GM12892 (cell line): ENCODE data around the gene TSPEAR.

ENCODE experiments used
- POLR2A ChIP-seq: IDR thresholded peaks from 2 replicates; pipeline ENCODE4 v1.6.1; 2011; ENCODE audit warnings: low read depth, low read length, control low read depth
- POLR2AphosphoS5 ChIP-seq: IDR thresholded peaks from 2 replicates; pipeline ENCODE4 v1.6.1; 2011; ENCODE audit warnings: low read depth, low read length, control low read depth
- TAF1 ChIP-seq: IDR thresholded peaks from 2 replicates; pipeline ENCODE4 v1.6.1; 2011; ENCODE audit warnings: low read depth, mild to moderate bottlenecking, control low read depth, low read length, borderline replicate concordance

DNA sequence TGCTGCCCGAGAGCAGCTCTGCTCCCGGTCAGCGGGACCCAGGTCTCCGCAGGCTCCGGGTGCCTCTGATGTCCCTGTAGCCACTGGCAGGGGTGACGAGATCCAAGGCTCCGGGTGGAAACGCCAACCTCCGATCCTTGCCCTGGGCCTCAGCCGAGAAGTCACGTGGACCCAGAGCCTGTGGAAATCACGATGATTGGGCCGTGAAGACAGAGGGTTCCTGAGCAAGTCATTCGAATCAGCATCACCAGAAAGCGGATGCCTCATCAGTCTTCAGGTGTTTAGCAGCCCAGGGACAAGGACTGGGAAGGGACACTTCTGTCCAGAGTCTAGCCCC, 243.5 kb downstream of the TSPEAR start:
- TF ChIP-seq POLR2A = no peak
- TF ChIP-seq POLR2AphosphoS5 = no peak
- no peak for TF ChIP-seq TAF1
